Effector memory CD8-positive, alpha-beta T cell (primary cell): ENCODE data around the gene MOK.
"Not testable (repeated sequence)": the region's sequence is repeated elsewhere in the genome, so short reads cannot be mapped to it uniquely, and the experiment has no call there.

Experiments used
- ATAC-seq: fragments of 150-1000 bp; cut with Tn5 transposase; replicated peaks from 2 replicates; pipeline ENCODE4 v1.10.0; 2021; ENCODE audit warnings: mild to moderate bottlenecking, moderate library complexity
- DNase-seq, 3 experiments: peaks; one replicate each; pipeline ENCODE4 v3.0.0; 2021
- H3K27ac Mint-ChIP-seq, 2 donors: one replicate each; pipeline ENCODE4 v1.8.0; 2022; ENCODE audit warnings: mild to moderate bottlenecking in 2 of 2, mixed read lengths in 2 of 2, moderate library complexity in 2 of 2
- H3K27me3 Mint-ChIP-seq, 2 donors: one replicate each; pipeline ENCODE4 v1.8.0; 2022; ENCODE audit warnings: mixed read lengths in 2 of 2
- H3K36me3 Mint-ChIP-seq: one replicate; pipeline ENCODE4 v1.8.0; 2022; ENCODE audit warnings: mild to moderate bottlenecking, moderate library complexity, mixed read lengths; ENCODE audit not compliant: insufficient read depth
- H3K4me1 Mint-ChIP-seq, 2 donors: one replicate each; pipeline ENCODE4 v1.8.0; 2022; ENCODE audit warnings: low read depth in 2 of 2, mixed read lengths in 2 of 2
- H3K4me3 Mint-ChIP-seq, 2 donors: one replicate each; pipeline ENCODE4 v1.8.0; 2022; ENCODE audit warnings: mild to moderate bottlenecking in 2 of 2, mixed read lengths in 2 of 2, moderate library complexity in 2 of 2
- H3K9me3 Mint-ChIP-seq, 2 donors: one replicate each; pipeline ENCODE4 v1.8.0; 2022; ENCODE audit warnings: mixed read lengths in 2 of 2
- total RNA-seq, 9 experiments: gene quantifications; one replicate each; lab custom pipeline; 2026; lab: John Stamatoyannopoulos, UW

The MOK gene
- total RNA-seq = 2.4 to 5.7 (median 3.1) reads per million in 9 experiments

GRCh38 chr14:102304611-102305506 lies at the start of gene MOK:
MOK (minus strand) TSS chr14:102305164; CDS start chr14:102304968, 196 bp downstream.
- peak within 1 kb of the TSS; percentile 97 to 99 for H3K27ac Mint-ChIP-seq
- H3K36me3 Mint-ChIP-seq = peaks cover 20% of the 10 kb centered on the region
- no peaks in the 10 kb centered on the region for H3K9me3 Mint-ChIP-seq
- peak within 1 kb of the TSS; percentile 95 to 96 for H3K4me3 Mint-ChIP-seq
- H3K27me3 Mint-ChIP-seq = peaks cover 0 to 8% of the 10 kb centered on the region in 2 donors
- ATAC-seq (peak; percentile 91), DNase-seq (peak; percentile 97 to 98 (median 98))
- peaks cover 4 to 12% of the 10 kb centered on the region in 2 donors for H3K4me1 Mint-ChIP-seq

- H3K27me3 Mint-ChIP-seq = no peaks in the 10 kb centered on the region
- H3K36me3 Mint-ChIP-seq = peaks cover 77% of the 10 kb centered on the region
- no peak for DNase-seq
- no peak overlapping the region for H3K27ac Mint-ChIP-seq
- H3K9me3 Mint-ChIP-seq = no peaks in the 10 kb centered on the region
- no peak for ATAC-seq
- peaks cover 0 to 12% of the 10 kb centered on the region in 2 donors for H3K4me1 Mint-ChIP-seq
- H3K4me3 Mint-ChIP-seq = no peak overlapping the region
These were observed 48.2 kb upstream of the MOK start for GRCh38 chr14:102353126-102353619.

- peaks cover 76% of the 10 kb centered on the region for H3K36me3 Mint-ChIP-seq
- H3K27ac Mint-ChIP-seq = no peak overlapping the region
- peaks cover 0 to 4% of the 10 kb centered on the region in 2 donors for H3K4me1 Mint-ChIP-seq
- no peaks in the 10 kb centered on the region for H3K9me3 Mint-ChIP-seq
- ATAC-seq (no peak), DNase-seq (no peak)
- H3K4me3 Mint-ChIP-seq = no peak overlapping the region
- no peaks in the 10 kb centered on the region for H3K27me3 Mint-ChIP-seq
These were observed 47.2 kb upstream of the MOK start for GRCh38 chr14:102352213-102352612.

GRCh38 chr14:102351593-102351992 lies 46.6 kb upstream of the MOK start:
- H3K4me3 Mint-ChIP-seq, H3K27ac Mint-ChIP-seq, DNase-seq, H3K9me3 Mint-ChIP-seq, H3K4me1 Mint-ChIP-seq, ATAC-seq, H3K27me3 Mint-ChIP-seq: not testable (repeated sequence)
- H3K36me3 Mint-ChIP-seq = peaks cover 80% of the 10 kb centered on the region

- peaks cover 0 to 3% of the 10 kb centered on the region in 2 donors for H3K4me1 Mint-ChIP-seq
- no peak for DNase-seq
- H3K4me3 Mint-ChIP-seq = no peak overlapping the region
- peaks cover 84% of the 10 kb centered on the region for H3K36me3 Mint-ChIP-seq
- H3K27me3 Mint-ChIP-seq = no peaks in the 10 kb centered on the region
- no peak for ATAC-seq
- H3K27ac Mint-ChIP-seq = no peak overlapping the region
- no peaks in the 10 kb centered on the region for H3K9me3 Mint-ChIP-seq
These were observed 46.1 kb upstream of the MOK start for GRCh38 chr14:102351023-102351422.

- H3K27me3 Mint-ChIP-seq = no peaks in the 10 kb centered on the region
- no peak for ATAC-seq
- H3K4me1 Mint-ChIP-seq = peaks cover 0 to 3% of the 10 kb centered on the region in 2 donors
- no peak for DNase-seq
- H3K36me3 Mint-ChIP-seq = peaks cover 75% of the 10 kb centered on the region
- no peak overlapping the region for H3K27ac Mint-ChIP-seq
- no peaks in the 10 kb centered on the region for H3K9me3 Mint-ChIP-seq
- no peak overlapping the region for H3K4me3 Mint-ChIP-seq
These were observed 43.4 kb upstream of the MOK start for GRCh38 chr14:102348376-102348775.

GRCh38 chr14:102346645-102347044 lies 41.7 kb upstream of the MOK start:
- ATAC-seq = no peak
- H3K4me3 Mint-ChIP-seq = no peak overlapping the region
- H3K36me3 Mint-ChIP-seq = peaks cover 71% of the 10 kb centered on the region

GRCh38 chr14:102345232-102345631 lies 40.3 kb upstream of the MOK start:
- no peak for DNase-seq
- H3K9me3 Mint-ChIP-seq = no peaks in the 10 kb centered on the region
- no peaks in the 10 kb centered on the region for H3K4me1 Mint-ChIP-seq
- H3K36me3 Mint-ChIP-seq = peaks cover 69% of the 10 kb centered on the region
- no peak overlapping the region for H3K4me3 Mint-ChIP-seq
- no peak for ATAC-seq
- H3K27ac Mint-ChIP-seq = peak overlapping the region; percentile 16 to 82
- no peaks in the 10 kb centered on the region for H3K27me3 Mint-ChIP-seq

More at GRCh38 chr14:102346645-102347044, 41.7 kb upstream of the MOK start:
- H3K27me3 Mint-ChIP-seq = no peaks in the 10 kb centered on the region
- no peaks in the 10 kb centered on the region for H3K4me1 Mint-ChIP-seq
- DNase-seq = no peak
- H3K27ac Mint-ChIP-seq = no peak overlapping the region
- no peaks in the 10 kb centered on the region for H3K9me3 Mint-ChIP-seq

- Mint-ChIP-seq H3K4me1 (no peaks in the 10 kb centered on the region), H3K4me3 (no peak overlapping the region), H3K36me3 (peaks cover 62% of the 10 kb centered on the region), H3K9me3 (no peaks in the 10 kb centered on the region), H3K27me3 (no peaks in the 10 kb centered on the region), H3K27ac (no peak overlapping the region)
- DNase-seq (no peak), ATAC-seq (no peak)
These were observed 39.5 kb upstream of the MOK start for GRCh38 chr14:102344485-102344884.

GRCh38 chr14:102344084-102344483 lies 39.1 kb upstream of the MOK start:
- H3K4me1 Mint-ChIP-seq = no peaks in the 10 kb centered on the region
- H3K4me3 Mint-ChIP-seq = no peak overlapping the region
- peaks cover 58% of the 10 kb centered on the region for H3K36me3 Mint-ChIP-seq
- H3K27ac Mint-ChIP-seq = no peak overlapping the region
- no peaks in the 10 kb centered on the region for H3K27me3 Mint-ChIP-seq
- no peak for DNase-seq
- H3K9me3 Mint-ChIP-seq = no peaks in the 10 kb centered on the region
- ATAC-seq = no peak

- Mint-ChIP-seq H3K9me3 (no peaks in the 10 kb centered on the region), H3K4me1 (peaks cover 0 to 4% of the 10 kb centered on the region in 2 donors), H3K27me3 (no peaks in the 10 kb centered on the region), H3K4me3 (no peak overlapping the region), H3K27ac (no peak overlapping the region), H3K36me3 (peaks cover 50% of the 10 kb centered on the region)
- DNase-seq = no peak
- no peak for ATAC-seq
These were observed 37.3 kb upstream of the MOK start for GRCh38 chr14:102342238-102342637.

- ATAC-seq (no peak), DNase-seq (no peak)
- H3K4me1 Mint-ChIP-seq = peaks cover 0 to 4% of the 10 kb centered on the region in 2 donors
- H3K27ac Mint-ChIP-seq = no peak overlapping the region
- H3K9me3 Mint-ChIP-seq = no peaks in the 10 kb centered on the region
- no peak overlapping the region for H3K4me3 Mint-ChIP-seq
- no peaks in the 10 kb centered on the region for H3K27me3 Mint-ChIP-seq
- peaks cover 45% of the 10 kb centered on the region for H3K36me3 Mint-ChIP-seq
These were observed 36.6 kb upstream of the MOK start for GRCh38 chr14:102341566-102341965.

- ATAC-seq (no peak), DNase-seq (no peak)
- H3K27me3 Mint-ChIP-seq = no peaks in the 10 kb centered on the region
- H3K9me3 Mint-ChIP-seq = no peaks in the 10 kb centered on the region
- peaks cover 0 to 4% of the 10 kb centered on the region in 2 donors for H3K4me1 Mint-ChIP-seq
- H3K4me3 Mint-ChIP-seq = no peak overlapping the region
- peak overlapping the region in 1 of 2 donors; percentile 52 for H3K27ac Mint-ChIP-seq
- peaks cover 40% of the 10 kb centered on the region for H3K36me3 Mint-ChIP-seq
These were observed 33.8 kb upstream of the MOK start for GRCh38 chr14:102338724-102339123.

GRCh38 chr14:102335163-102335562 lies 30.2 kb upstream of the MOK start:
- Mint-ChIP-seq H3K27ac (no peak overlapping the region), H3K36me3 (peaks cover 32% of the 10 kb centered on the region), H3K9me3 (no peaks in the 10 kb centered on the region), H3K4me3 (no peak overlapping the region), H3K27me3 (no peaks in the 10 kb centered on the region), H3K4me1 (peaks cover 0 to 4% of the 10 kb centered on the region in 2 donors)
- ATAC-seq (no peak), DNase-seq (no peak)
